Osteoblast (primary cell): ENCODE results near the gene SLC27A6. TPM values are rescaled to one million over a fixed set of nuclear protein-coding genes. Genes with fewer than 3 reads are reported as not detected.
"Not testable (repeated sequence)": the region's sequence is repeated elsewhere in the genome, so short reads cannot be mapped to it uniquely, and the experiment has no call there.

Source experiments
- DNase-seq: peaks from one replicate; pipeline ENCODE4 v3.0.0; 2011; ENCODE audit warnings: low spot score, mixed read lengths; ENCODE audit not compliant: insufficient read length; ENCODE audit errors: missing footprints
- H2AFZ ChIP-seq: 2 replicates; pipeline ENCODE4 v1.6.0; 2011; ENCODE audit warnings: mild to moderate bottlenecking, low read length
- H3K27ac ChIP-seq: 2 replicates; pipeline ENCODE4 v1.5.1; 2011; ENCODE audit warnings: mild to moderate bottlenecking, low read depth, low read length, moderate library complexity
- H3K27me3 ChIP-seq: 2 replicates; pipeline ENCODE4 v1.6.0; 2012; ENCODE audit warnings: mild to moderate bottlenecking, control low read depth, inconsistent platforms, low read length, moderate library complexity; ENCODE audit not compliant: insufficient read depth
- H3K36me3 ChIP-seq: 2 replicates; pipeline ENCODE4 v1.5.1; 2011; ENCODE audit warnings: mild to moderate bottlenecking, low read length, control low read depth, moderate library complexity; ENCODE audit not compliant: insufficient read depth
- H3K4me1 ChIP-seq: 2 replicates; pipeline ENCODE4 v1.5.1; 2011; ENCODE audit warnings: mild to moderate bottlenecking, low read length, control low read depth, moderate library complexity; ENCODE audit not compliant: insufficient read depth
- H3K4me2 ChIP-seq: 2 replicates; pipeline ENCODE4 v1.6.0; 2011; ENCODE audit warnings: mild to moderate bottlenecking, low read length; ENCODE audit not compliant: insufficient read depth
- H3K4me3 ChIP-seq: fragments of 200-600 bp; sonication (generic); 3 replicates; pipeline ENCODE4 v1.5.1; 2012; ENCODE audit warnings: mild to moderate bottlenecking, low read length, inconsistent platforms; ENCODE audit not compliant: insufficient read depth
- H3K79me2 ChIP-seq: 2 replicates; pipeline ENCODE4 v1.6.0; 2012; ENCODE audit warnings: mild to moderate bottlenecking, low read length, control low read depth, inconsistent platforms; ENCODE audit not compliant: insufficient read depth
- H3K9me3 ChIP-seq: 2 replicates; pipeline ENCODE4 v1.5.1; 2011; ENCODE audit warnings: low read depth, low read length, control low read depth
- H4K20me1 ChIP-seq: 2 replicates; pipeline ENCODE4 v1.6.0; 2012; ENCODE audit warnings: mild to moderate bottlenecking, low read length, control low read depth; ENCODE audit not compliant: insufficient read depth
- total RNA-seq: library from RNA; depleted of rRNA; stranded (reverse); fragments of >200 nt; gene quantifications from 2 replicates; pipeline ENCODE4 v1.2.3, GENCODE V29; 2012
- TF ChIP-seq, protein P1 (sequence below): IDR thresholded peaks from 2 replicates; pipeline ENCODE4 v1.5.1; 2011; ENCODE audit warnings: mild to moderate bottlenecking, low read depth, low read length, moderate library complexity; ENCODE audit errors: extremely low read depth

Gene SLC27A6
- total RNA-seq, 1 donor, result not detected

DNA sequence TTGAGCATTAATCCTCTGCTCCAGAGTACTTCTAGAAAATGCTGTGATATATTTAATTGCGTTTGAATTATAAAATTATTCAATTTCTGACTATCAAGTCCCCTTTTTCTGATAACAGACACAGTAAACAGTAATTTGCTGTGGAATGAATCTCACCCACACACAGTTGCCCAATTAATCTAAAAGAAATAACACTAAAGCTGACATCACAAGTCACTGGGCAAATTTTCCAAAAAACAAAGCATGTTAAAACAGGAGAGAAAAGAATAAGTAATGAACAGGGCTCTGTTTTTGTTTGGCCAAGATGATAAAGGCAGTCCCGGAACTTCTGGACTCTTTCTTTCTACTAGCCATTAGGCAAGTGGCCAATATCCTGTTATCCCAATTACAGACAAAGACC, 56.5 kb downstream of the SLC27A6 start:
- Histone ChIP-seq H2AFZ (no peak overlapping the region), H3K27ac (no peak overlapping the region), H3K27me3 (no peaks in the 10 kb centered on the region), H4K20me1 (no peaks in the 10 kb centered on the region), H3K79me2 (no peaks in the 10 kb centered on the region), H3K4me2 (no peak overlapping the region), H3K4me3 (no peak overlapping the region), H3K4me1 (no peaks in the 10 kb centered on the region), H3K9me3 (no peaks in the 10 kb centered on the region), H3K36me3 (no peaks in the 10 kb centered on the region)
- DNase-seq, result no peak
- TF ChIP-seq, protein P1, sequence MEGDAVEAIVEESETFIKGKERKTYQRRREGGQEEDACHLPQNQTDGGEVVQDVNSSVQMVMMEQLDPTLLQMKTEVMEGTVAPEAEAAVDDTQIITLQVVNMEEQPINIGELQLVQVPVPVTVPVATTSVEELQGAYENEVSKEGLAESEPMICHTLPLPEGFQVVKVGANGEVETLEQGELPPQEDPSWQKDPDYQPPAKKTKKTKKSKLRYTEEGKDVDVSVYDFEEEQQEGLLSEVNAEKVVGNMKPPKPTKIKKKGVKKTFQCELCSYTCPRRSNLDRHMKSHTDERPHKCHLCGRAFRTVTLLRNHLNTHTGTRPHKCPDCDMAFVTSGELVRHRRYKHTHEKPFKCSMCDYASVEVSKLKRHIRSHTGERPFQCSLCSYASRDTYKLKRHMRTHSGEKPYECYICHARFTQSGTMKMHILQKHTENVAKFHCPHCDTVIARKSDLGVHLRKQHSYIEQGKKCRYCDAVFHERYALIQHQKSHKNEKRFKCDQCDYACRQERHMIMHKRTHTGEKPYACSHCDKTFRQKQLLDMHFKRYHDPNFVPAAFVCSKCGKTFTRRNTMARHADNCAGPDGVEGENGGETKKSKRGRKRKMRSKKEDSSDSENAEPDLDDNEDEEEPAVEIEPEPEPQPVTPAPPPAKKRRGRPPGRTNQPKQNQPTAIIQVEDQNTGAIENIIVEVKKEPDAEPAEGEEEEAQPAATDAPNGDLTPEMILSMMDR, result no peak

DNA sequence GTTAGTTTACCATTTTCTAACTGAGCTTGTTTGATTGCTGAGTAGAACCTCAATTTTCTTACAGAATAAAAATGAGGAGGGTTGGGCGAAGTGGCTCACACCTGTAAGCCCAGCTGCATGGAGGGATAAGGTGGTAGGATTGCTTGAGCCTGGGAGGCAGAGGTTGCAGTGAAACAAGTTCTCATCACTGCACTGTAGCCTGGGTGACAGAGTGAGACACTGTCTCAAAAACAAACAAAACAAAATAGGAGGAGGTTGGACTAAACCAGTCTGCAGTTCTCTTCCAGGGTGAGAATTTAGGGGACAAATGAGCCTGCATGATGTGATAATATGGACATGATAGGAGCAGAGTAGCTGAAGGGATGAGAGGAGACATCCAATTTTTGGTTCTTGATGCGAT, 57.3 kb downstream of the SLC27A6 start:
- Histone ChIP-seq H3K79me2 (no peaks in the 10 kb centered on the region), H3K27me3 (no peaks in the 10 kb centered on the region), H3K27ac (no peak overlapping the region), H3K9me3 (no peaks in the 10 kb centered on the region), H3K4me3 (no peak overlapping the region), H3K4me2 (no peak overlapping the region), H3K4me1 (no peaks in the 10 kb centered on the region), H4K20me1 (no peaks in the 10 kb centered on the region), H2AFZ (no peak overlapping the region), H3K36me3 (no peaks in the 10 kb centered on the region)
- TF ChIP-seq, protein P1, result no peak
- DNase-seq, result no peak

DNA sequence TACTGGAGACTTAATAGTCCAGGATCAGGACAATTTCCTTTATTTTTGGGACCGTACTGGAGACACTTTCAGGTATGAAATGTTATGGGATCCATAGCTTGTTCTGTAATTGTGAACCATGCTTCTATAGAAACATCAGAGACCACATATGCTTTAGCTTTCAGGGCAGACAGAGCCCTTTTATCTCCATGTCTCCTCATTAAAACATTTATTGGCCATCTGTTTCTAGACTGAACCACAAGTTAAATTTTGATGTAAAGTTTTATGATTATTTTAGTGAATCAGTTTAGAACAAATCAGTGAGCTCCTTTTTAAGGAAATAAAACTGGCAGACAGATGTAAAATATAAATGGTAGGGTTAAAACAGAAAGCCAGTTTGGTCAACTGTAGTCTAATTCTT, 62.0 kb downstream of the SLC27A6 start:
- Histone ChIP-seq H3K4me2 (no peak overlapping the region), H3K36me3 (no peaks in the 10 kb centered on the region), H3K9me3 (no peaks in the 10 kb centered on the region), H3K79me2 (no peaks in the 10 kb centered on the region), H3K27ac (no peak overlapping the region), H4K20me1 (no peaks in the 10 kb centered on the region), H3K4me1 (no peaks in the 10 kb centered on the region), H3K4me3 (no peak overlapping the region), H2AFZ (no peak overlapping the region), H3K27me3 (no peaks in the 10 kb centered on the region)
- TF ChIP-seq, protein P1, result no peak
- DNase-seq, result no peak

DNA sequence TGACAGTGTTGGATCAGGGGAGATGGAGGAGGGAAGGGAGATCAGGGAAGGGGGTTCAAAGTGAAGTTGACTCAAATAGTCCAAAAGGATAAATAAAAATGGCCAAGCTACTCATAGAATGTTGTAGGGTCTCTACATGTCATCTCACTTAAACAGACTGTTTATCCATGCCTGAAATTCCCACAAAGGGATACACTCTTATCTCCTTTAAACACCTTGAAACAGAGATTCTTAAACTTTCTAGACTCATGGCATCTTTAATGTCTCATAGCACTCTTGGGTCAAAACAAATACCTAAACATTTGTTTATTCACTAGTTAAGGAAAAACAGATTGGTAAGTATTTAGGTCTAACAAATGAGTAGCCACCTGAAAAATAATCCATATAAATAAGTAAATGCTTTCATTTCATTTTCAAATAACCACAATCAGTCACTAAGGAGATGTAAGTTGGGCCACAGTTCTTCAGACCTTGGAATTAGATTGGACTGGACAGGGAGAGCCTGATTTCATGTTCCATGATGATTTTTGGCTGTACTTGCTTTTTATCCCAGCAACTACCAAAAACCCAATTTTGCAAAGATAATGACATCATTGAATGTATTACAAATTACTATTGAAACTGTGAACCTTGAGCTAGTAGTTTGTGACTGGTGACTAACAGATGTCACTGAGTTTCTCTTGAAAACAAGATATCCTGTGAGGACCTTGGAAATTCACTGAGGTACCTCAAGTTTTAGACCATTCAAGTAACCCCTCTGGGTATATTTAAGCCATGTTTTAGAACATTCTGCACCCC, 66.8 kb downstream of the SLC27A6 start:
- no peak for DNase-seq
- Histone ChIP-seq H3K9me3 (no peaks in the 10 kb centered on the region), H2AFZ (no peak overlapping the region), H4K20me1 (no peaks in the 10 kb centered on the region), H3K4me2 (no peak overlapping the region), H3K27me3 (no peaks in the 10 kb centered on the region), H3K36me3 (no peaks in the 10 kb centered on the region), H3K27ac (no peak overlapping the region), H3K4me3 (no peak overlapping the region), H3K4me1 (no peaks in the 10 kb centered on the region), H3K79me2 (no peaks in the 10 kb centered on the region)
- TF ChIP-seq, protein P1, result no peak

DNA sequence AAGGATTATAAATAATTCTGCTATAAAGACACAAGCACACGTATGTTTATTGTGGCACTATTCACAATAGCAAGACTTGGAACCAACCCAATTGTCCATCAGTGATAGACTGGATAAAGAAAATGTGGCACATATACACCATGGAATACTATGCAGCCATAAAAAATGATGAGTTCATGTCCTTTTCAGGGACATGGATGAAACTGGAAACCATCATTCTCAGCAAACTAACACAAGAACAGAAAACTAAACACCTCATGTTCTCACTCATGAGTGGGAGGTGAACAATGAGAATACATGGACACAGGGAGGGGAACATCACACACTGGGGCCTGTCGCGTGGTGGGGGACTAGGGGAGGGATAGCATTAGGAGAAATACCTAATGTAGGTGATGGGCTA, 71.0 kb downstream of the SLC27A6 start:
- not testable (repeated sequence) for H3K27me3 ChIP-seq, H3K4me3 ChIP-seq, H3K4me1 ChIP-seq, H3K27ac ChIP-seq, DNase-seq, H2AFZ ChIP-seq, H3K9me3 ChIP-seq, H4K20me1 ChIP-seq, H3K79me2 ChIP-seq, H3K36me3 ChIP-seq, H3K4me2 ChIP-seq
